Measurements from ENCODE around the gene SERPIND1. TPM values are rescaled to one million over a fixed set of nuclear protein-coding genes. Genes with fewer than 3 reads are reported as not detected.

SERPIND1 gene, protein sequence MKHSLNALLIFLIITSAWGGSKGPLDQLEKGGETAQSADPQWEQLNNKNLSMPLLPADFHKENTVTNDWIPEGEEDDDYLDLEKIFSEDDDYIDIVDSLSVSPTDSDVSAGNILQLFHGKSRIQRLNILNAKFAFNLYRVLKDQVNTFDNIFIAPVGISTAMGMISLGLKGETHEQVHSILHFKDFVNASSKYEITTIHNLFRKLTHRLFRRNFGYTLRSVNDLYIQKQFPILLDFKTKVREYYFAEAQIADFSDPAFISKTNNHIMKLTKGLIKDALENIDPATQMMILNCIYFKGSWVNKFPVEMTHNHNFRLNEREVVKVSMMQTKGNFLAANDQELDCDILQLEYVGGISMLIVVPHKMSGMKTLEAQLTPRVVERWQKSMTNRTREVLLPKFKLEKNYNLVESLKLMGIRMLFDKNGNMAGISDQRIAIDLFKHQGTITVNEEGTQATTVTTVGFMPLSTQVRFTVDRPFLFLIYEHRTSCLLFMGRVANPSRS
- 1 to 10 TPM; 1.5 to 4.1 TPM for total RNA-seq

DNA sequence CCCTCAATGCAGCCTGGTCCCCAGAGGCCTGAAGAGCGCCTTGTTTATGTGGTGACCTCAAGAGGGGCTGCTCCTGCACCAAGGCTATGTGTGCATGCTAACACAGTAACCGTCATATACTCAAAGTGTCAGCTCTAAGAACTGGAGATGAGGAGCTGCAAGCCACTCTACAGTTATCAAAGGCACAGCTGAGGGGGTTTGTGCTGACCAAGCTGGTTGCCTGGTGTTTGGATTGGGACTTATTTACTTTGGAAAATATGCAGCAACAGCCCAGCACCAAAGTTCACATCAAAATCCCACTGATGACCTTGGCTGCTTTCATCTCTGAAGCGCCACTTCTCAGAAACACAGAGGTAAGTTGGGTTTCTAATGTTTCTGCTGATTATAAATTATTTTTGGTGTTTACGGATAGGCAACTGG, at the start of gene SERPIND1:
TSS of gene SERPIND1 (plus strand) at position 321 of the 420 bp plus-strand sequence. CDS start 5,200 bp downstream, outside the sequence.
- Histone ChIP-seq H3K27ac (peak within 1 kb of the TSS; percentile 84 to 85), H3K27me3 (no peaks in the 10 kb centered on the region), H3K36me3 (peaks cover 4% of the 10 kb centered on the region), H3K4me3 (no peak within 1 kb of the TSS), H3K4me1 (peaks cover 0 to 38% of the 10 kb centered on the region in 2 donors), H3K9me3 (no peaks in the 10 kb centered on the region)
- DNase-seq (ENCODE audit: low spot score): no peak
- TF ChIP-seq, protein P1, sequence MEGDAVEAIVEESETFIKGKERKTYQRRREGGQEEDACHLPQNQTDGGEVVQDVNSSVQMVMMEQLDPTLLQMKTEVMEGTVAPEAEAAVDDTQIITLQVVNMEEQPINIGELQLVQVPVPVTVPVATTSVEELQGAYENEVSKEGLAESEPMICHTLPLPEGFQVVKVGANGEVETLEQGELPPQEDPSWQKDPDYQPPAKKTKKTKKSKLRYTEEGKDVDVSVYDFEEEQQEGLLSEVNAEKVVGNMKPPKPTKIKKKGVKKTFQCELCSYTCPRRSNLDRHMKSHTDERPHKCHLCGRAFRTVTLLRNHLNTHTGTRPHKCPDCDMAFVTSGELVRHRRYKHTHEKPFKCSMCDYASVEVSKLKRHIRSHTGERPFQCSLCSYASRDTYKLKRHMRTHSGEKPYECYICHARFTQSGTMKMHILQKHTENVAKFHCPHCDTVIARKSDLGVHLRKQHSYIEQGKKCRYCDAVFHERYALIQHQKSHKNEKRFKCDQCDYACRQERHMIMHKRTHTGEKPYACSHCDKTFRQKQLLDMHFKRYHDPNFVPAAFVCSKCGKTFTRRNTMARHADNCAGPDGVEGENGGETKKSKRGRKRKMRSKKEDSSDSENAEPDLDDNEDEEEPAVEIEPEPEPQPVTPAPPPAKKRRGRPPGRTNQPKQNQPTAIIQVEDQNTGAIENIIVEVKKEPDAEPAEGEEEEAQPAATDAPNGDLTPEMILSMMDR (IDR thresholded peaks at IDR 0.05): no peak

DNA sequence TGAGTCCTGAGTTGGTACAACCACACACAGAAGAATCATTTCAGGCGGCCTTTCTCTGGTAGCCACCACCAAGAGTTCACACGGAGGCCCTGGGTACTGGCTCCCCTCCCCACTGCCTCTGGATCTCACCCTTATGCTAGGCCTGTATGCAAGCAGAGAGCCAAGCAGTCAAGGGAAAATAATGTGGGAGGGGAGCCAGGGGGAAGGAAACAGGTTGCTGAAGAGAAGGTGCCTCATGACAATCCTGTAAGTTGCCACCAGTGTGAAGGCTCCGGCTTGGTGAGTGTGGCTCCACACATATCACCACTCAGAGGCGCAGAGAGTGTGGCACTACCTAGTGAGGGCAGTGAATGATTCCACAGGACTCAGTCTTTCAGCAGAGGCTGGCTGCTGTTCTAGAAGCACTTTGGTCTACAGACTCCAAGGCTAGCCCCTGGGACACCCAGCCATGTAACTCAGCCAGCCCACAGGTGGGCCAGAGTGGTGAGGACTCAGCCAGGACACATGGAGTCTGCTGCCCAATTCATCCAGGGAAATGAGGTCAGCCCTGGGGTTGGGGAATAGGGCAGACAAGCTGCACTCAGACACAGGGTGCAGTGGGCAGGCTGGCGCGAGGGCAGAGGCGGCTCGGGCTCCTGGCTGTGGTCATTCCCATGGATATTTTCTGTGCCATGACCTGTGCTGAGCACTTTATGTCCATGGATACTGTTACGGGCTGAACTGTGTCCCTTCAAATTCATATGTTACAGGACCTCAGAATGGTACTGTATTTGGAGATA, 49.0 kb upstream of the SERPIND1 start:
- TF ChIP-seq, protein P1 (IDR thresholded peaks at IDR 0.05): no peak
- Histone ChIP-seq H3K36me3 (peaks cover 48% of the 10 kb centered on the region), H3K4me3 (no peak overlapping the region), H3K27me3 (no peaks in the 10 kb centered on the region), H3K4me1 (no peaks in the 10 kb centered on the region), H3K27ac (no peak overlapping the region), H3K9me3 (no peaks in the 10 kb centered on the region)
- DNase-seq (ENCODE audit: low spot score): no peak

DNA sequence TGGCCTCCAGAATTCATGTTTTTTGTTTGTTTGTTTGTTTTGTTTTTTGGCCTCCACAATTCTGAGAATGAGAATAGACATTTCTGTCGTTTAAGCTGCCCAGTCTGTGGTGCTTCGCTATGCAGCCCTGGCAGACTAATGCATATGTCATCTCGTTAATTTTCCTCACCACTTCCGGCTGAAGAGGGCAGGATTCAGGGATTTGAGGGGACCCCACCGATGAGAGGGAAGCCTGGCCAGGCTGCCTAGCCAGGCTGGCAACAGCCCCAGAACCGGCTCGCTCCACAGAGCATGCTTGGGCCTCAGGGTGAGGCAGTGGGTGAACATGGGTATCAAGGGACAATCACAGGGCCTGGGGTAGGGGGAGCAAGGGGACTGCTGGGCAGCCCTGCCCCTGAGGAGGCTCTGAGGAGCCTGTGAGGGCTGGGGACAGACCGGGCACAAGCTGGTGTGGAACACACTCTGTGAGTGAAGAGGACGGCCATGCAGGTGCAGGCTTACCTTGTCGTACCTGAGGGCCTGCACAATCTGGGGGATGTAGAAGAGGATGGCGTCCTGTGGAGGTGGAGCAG, 47.8 kb upstream of the SERPIND1 start:
- no peak overlapping the region for H3K4me3 ChIP-seq
- H3K4me1 ChIP-seq: no peaks in the 10 kb centered on the region
- peaks cover 51% of the 10 kb centered on the region for H3K36me3 ChIP-seq
- no peaks in the 10 kb centered on the region for H3K9me3 ChIP-seq
- DNase-seq (ENCODE audit: low spot score): no peak
- TF ChIP-seq, protein P1 (IDR thresholded peaks at IDR 0.05): no peak
- H3K27me3 ChIP-seq: no peaks in the 10 kb centered on the region
- H3K27ac ChIP-seq: no peak overlapping the region

DNA sequence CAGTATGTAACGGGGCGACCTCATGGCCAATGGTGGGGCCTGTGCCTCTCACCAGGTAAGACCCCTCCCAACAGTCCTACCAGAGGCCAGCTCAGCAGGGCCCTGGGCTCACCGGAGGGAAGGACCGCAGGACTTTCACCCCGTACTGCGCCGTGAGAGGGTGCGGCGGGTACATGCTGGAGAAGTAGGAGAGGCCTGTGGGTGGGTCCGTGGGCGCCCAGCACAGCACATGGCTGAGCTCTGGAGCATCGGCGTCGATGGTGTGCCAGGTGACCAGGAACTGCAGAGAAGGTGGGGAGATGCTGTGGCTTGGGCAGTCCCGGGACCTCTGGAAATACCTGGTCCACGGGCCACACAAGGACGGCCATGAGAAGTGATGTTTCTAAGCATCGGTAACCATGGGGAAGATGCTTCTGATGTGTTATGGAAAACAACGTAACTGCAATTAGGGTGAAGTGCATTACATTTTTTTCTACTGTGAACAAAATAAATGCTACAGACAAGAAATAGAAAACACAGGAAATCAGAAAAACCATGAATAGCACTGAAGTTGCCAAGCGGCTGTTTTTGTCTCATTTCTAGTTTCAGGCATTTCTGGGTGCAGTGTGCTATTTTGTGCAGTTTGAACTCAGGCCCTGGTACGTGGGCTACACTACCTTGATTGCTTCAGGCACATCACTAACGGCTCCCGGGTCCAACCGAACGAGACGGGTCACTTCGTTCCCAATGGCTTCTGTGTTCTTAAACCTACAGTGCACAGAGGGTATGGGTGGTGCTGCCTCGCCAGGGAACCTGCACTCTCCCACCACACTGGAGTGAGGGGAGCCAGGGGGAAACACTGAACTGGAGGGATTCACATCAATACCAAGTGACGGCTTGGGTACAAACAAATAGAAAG, 46.5 kb upstream of the SERPIND1 start:
- no peak for DNase-seq (ENCODE audit: low spot score)
- Histone ChIP-seq H3K36me3 (peaks cover 45% of the 10 kb centered on the region), H3K27ac (no peak overlapping the region), H3K4me1 (no peaks in the 10 kb centered on the region), H3K4me3 (no peak overlapping the region), H3K9me3 (no peaks in the 10 kb centered on the region), H3K27me3 (no peaks in the 10 kb centered on the region)
- TF ChIP-seq, protein P1 (IDR thresholded peaks at IDR 0.05): no peak

All from right atrium auricular region (tissue), 2 donors.